Measurements from ENCODE around the gene MAPK12.

Gene MAPK12

GRCh38 chr22:50285568-50286229, 24.2 kb upstream of the MAPK12 start:
- no peak overlapping the region for H3K27ac ChIP-seq
- TF ChIP-seq ZFX (IDR thresholded peaks at IDR 0.05) (no peak), CTCF (conservative IDR thresholded peaks at IDR 0.05) (no peak)

- H3K27ac ChIP-seq: no peak overlapping the region
- no peak for TF ChIP-seq CTCF (conservative IDR thresholded peaks at IDR 0.05)
- no peak for TF ChIP-seq ZFX (IDR thresholded peaks at IDR 0.05)
Measured at GRCh38 chr22:50284479-50284878, 23.0 kb upstream of the MAPK12 start.

- TF ChIP-seq ZFX (IDR thresholded peaks at IDR 0.05) (no peak), CTCF (conservative IDR thresholded peaks at IDR 0.05) (no peak)
- H3K27ac ChIP-seq: no peak overlapping the region
Measured at GRCh38 chr22:50283821-50284220, 22.3 kb upstream of the MAPK12 start.

GRCh38 chr22:50282361-50283155, 21.1 kb upstream of the MAPK12 start:
- TF ChIP-seq CTCF (conservative IDR thresholded peaks at IDR 0.05): no peak
- TF ChIP-seq ZFX (IDR thresholded peaks at IDR 0.05): no peak
- no peak overlapping the region for H3K27ac ChIP-seq

- TF ChIP-seq ZFX (IDR thresholded peaks at IDR 0.05) (no peak), CTCF (conservative IDR thresholded peaks at IDR 0.05) (no peak)
- no peak overlapping the region for H3K27ac ChIP-seq
Measured at GRCh38 chr22:50281957-50282356, 20.5 kb upstream of the MAPK12 start.

GRCh38 chr22:50281384-50281760, 19.9 kb upstream of the MAPK12 start:
- no peak overlapping the region for H3K27ac ChIP-seq
- TF ChIP-seq CTCF (conservative IDR thresholded peaks at IDR 0.05) (no peak), ZFX (IDR thresholded peaks at IDR 0.05) (no peak)

- no peak overlapping the region for H3K27ac ChIP-seq
- no peak for TF ChIP-seq CTCF (conservative IDR thresholded peaks at IDR 0.05)
- no peak for TF ChIP-seq ZFX (IDR thresholded peaks at IDR 0.05)
Measured at GRCh38 chr22:50280708-50281383, 19.4 kb upstream of the MAPK12 start.
